CD14-positive monocyte (primary cell): ENCODE data around the gene GOLGA3. TPM values are rescaled to one million over a fixed set of nuclear protein-coding genes. Genes with fewer than 3 reads are reported as not detected.

Experiments used
- DNase-seq, 3 donors: peaks; one replicate each; pipeline ENCODE4 v3.0.0-alpha.2; 2011 to 2022
- H2AFZ ChIP-seq: 2 replicates; pipeline ENCODE4 v1.6.0; 2012; ENCODE audit warnings: mild to moderate bottlenecking, low read depth, low read length, inconsistent platforms; ENCODE audit not compliant: insufficient read depth, poor library complexity, severe bottlenecking
- H3K27ac ChIP-seq, 2 donors: 1 replicate in 1 of 2; 2 replicates in 1 of 2; pipeline ENCODE4 v1.5.1; 2012 to 2013; ENCODE audit warnings: low read length in 2 of 2, control low read depth in 1 of 2, inconsistent platforms in 1 of 2, low read depth in 1 of 2, mild to moderate bottlenecking in 1 of 2
- H3K27me3 ChIP-seq, 2 donors: one replicate each; pipeline versions ENCODE4 v1.6.0 to v1.6.1; 2011 to 2013; ENCODE audit warnings: low read length in 2 of 2; ENCODE audit not compliant: control insufficient read depth in 2 of 2, insufficient read depth in 2 of 2
- H3K36me3 ChIP-seq, 2 donors: replicated peaks in 1 of 2; 1 replicate in 1 of 2; 2 replicates in 1 of 2; pipeline versions ENCODE4 v1.5.1 to v1.6.1; 2012 to 2013; ENCODE audit warnings: low read length in 2 of 2, control low read depth in 1 of 2, inconsistent platforms in 1 of 2, mild to moderate bottlenecking in 1 of 2; ENCODE audit not compliant: insufficient read depth in 2 of 2, control insufficient read depth in 1 of 2
- H3K4me1 ChIP-seq, 2 donors: 1 replicate in 1 of 2; 2 replicates in 1 of 2; pipeline versions ENCODE4 v1.5.1 to v1.6.1; 2012 to 2013; ENCODE audit warnings: low read length in 2 of 2, control low read depth in 1 of 2, inconsistent platforms in 1 of 2, mild to moderate bottlenecking in 1 of 2, moderate library complexity in 1 of 2; ENCODE audit not compliant: insufficient read depth in 2 of 2, control insufficient read depth in 1 of 2
- H3K4me2 ChIP-seq: replicated peaks from 2 replicates; pipeline ENCODE3; 2012; ENCODE audit warnings: low read length, moderate library complexity, mild to moderate bottlenecking; ENCODE audit not compliant: poor library complexity, severe bottlenecking; ENCODE audit errors: extremely low read depth
- H3K4me3 ChIP-seq, 3 experiments: fragments of 200-600 bp in 1 of 3; sonication (generic) in 1 of 3; replicated peaks in 1 of 3; 1 replicate in 2 of 3; 2 replicates in 1 of 3; pipeline ENCODE4 v1.5.1; 2011 to 2013; ENCODE audit warnings: low read length in 3 of 3, mild to moderate bottlenecking in 3 of 3, control low read depth in 2 of 3, low read depth in 2 of 3, inconsistent platforms in 1 of 3, moderate library complexity in 1 of 3
- H3K79me2 ChIP-seq: 2 replicates; pipeline ENCODE4 v1.6.0; 2012; ENCODE audit warnings: mild to moderate bottlenecking, control low read depth, inconsistent platforms, low read length, moderate library complexity; ENCODE audit not compliant: insufficient read depth
- H3K9ac ChIP-seq: 2 replicates; pipeline ENCODE4 v1.6.0; 2017; ENCODE audit warnings: low read length, mild to moderate bottlenecking; ENCODE audit not compliant: insufficient read depth, poor library complexity, severe bottlenecking
- H3K9me3 ChIP-seq, 2 donors: replicated peaks in 1 of 2; 1 replicate in 1 of 2; 2 replicates in 1 of 2; pipeline versions ENCODE4 v1.5.1 to v1.6.1; 2012 to 2013; ENCODE audit warnings: low read length in 2 of 2, control low read depth in 1 of 2; ENCODE audit not compliant: control insufficient read depth in 1 of 2, insufficient read depth in 1 of 2
- H4K20me1 ChIP-seq: 2 replicates; pipeline ENCODE4 v1.6.0; 2012; ENCODE audit warnings: mild to moderate bottlenecking, low read length, control low read depth, moderate library complexity; ENCODE audit not compliant: insufficient read depth
- H3K27ac Mint-ChIP-seq, 7 donors: one replicate each; pipeline ENCODE4 v1.8.0; 2020; ENCODE audit warnings: mild to moderate bottlenecking in 7 of 7, mixed read lengths in 7 of 7, moderate library complexity in 6 of 7, inconsistent platforms in 2 of 7
- H3K27me3 Mint-ChIP-seq, 3 donors: one replicate each; pipeline ENCODE4 v1.8.0; 2021 to 2022; ENCODE audit warnings: low read depth in 3 of 3, mild to moderate bottlenecking in 3 of 3, mixed read lengths in 3 of 3, moderate library complexity in 3 of 3, inconsistent platforms in 1 of 3
- H3K36me3 Mint-ChIP-seq, 2 donors: one replicate each; pipeline ENCODE4 v1.8.0; 2020; ENCODE audit warnings: mixed read lengths in 2 of 2, inconsistent platforms in 1 of 2, mild to moderate bottlenecking in 1 of 2
- H3K4me1 Mint-ChIP-seq: one replicate; pipeline ENCODE4 v1.8.0; 2020; ENCODE audit warnings: mild to moderate bottlenecking, mixed read lengths
- H3K4me3 Mint-ChIP-seq, 2 donors: one replicate each; pipeline ENCODE4 v1.8.0; 2020; ENCODE audit warnings: mild to moderate bottlenecking in 2 of 2, mixed read lengths in 2 of 2, moderate library complexity in 1 of 2
- H3K9me3 Mint-ChIP-seq, 7 donors: one replicate each; pipeline ENCODE4 v1.8.0; 2020 to 2022; ENCODE audit warnings: mixed read lengths in 7 of 7, mild to moderate bottlenecking in 6 of 7, moderate library complexity in 6 of 7, inconsistent platforms in 2 of 7
- CTCF ChIP-seq: fragments of 200-600 bp; IDR thresholded peaks from one replicate; pipeline ENCODE4 v1.8.0; 2022; ENCODE audit warnings: antibody characterized with exemption, mild to moderate bottlenecking
- whole genome bisulfite sequencing: methylation state at CpG from one replicate; pipeline ENCODE4 v1.1.5; 2013; ENCODE audit warnings: missing lambda C conversion rate; ENCODE audit not compliant: insufficient coverage; 5-methylcytosine and 5-hydroxymethylcytosine counted together
- intact Hi-C, 2 donors: fragments of 100-400 bp; cut with micrococcal nuclease; formaldehyde crosslinking; loops; one replicate each; pipeline versions ENCODE4 v1.15.0 to v1.15.1; 2023
- polyA plus RNA-seq, 3 donors: library from polyadenylated mRNA; depleted of rRNA in 1 of 3; unstranded in 2 of 3; stranded (reverse) in 1 of 3; fragments of 300-500 nt in 2 of 3; fragments of >200 nt in 1 of 3; fragmentation: Illumina TruSeq in 2 of 3; gene quantifications; 1 replicate in 2 of 3; 2 replicates in 1 of 3; pipeline ENCODE4 v1.2.3, GENCODE V29; 2012 to 2021

Gene GOLGA3
- polyA plus RNA-seq, 3 donors, result 1.2 to 12.0 (median 2.4) TPM

- whole genome bisulfite sequencing, result 99% methylated on average over 19 of the region's 21 CpGs
- Histone ChIP-seq H3K4me2 (no peak overlapping the region), H3K27ac (no peak overlapping the region), H3K4me3 (no peak overlapping the region), H3K9me3 (no peaks in the 10 kb centered on the region), H3K9ac (no peak overlapping the region), H3K79me2 (no peaks in the 10 kb centered on the region), H4K20me1 (peaks cover 11% of the 10 kb centered on the region), H3K36me3 (peaks cover 75 to 88% of the 10 kb centered on the region in 2 donors), H2AFZ (no peak overlapping the region), H3K27me3 (no peaks in the 10 kb centered on the region), H3K4me1 (no peaks in the 10 kb centered on the region)
- no peak for TF ChIP-seq CTCF
- no peak for DNase-seq
- peaks cover 74 to 90% of the 10 kb centered on the region in 2 donors for H3K36me3 Mint-ChIP-seq
- H3K4me1 Mint-ChIP-seq, result no peaks in the 10 kb centered on the region
- H3K27me3 Mint-ChIP-seq, result peaks cover 0 to 2% (median 1%) of the 10 kb centered on the region in 3 donors
- peak overlapping the region in 1 of 7 donors; percentile 68 for H3K27ac Mint-ChIP-seq
- H3K4me3 Mint-ChIP-seq, result peak overlapping the region in 1 of 2 donors; percentile 0
- intact Hi-C loops, result no loop called here
- peaks cover 0 to 6% (median 0%) of the 10 kb centered on the region in 7 donors for H3K9me3 Mint-ChIP-seq
Measured at GRCh38 chr12:132842449-132843045, 13.9 kb upstream of the GOLGA3 start.

GRCh38 chr12:132841151-132841550 is 12.5 kb upstream of the GOLGA3 start:
- Mint-ChIP-seq H3K4me3 (no peak overlapping the region), H3K4me1 (peaks cover 3% of the 10 kb centered on the region), H3K27ac (no peak overlapping the region), H3K27me3 (peaks cover 0 to 2% (median 1%) of the 10 kb centered on the region in 3 donors), H3K9me3 (peaks cover 0 to 6% (median 0%) of the 10 kb centered on the region in 7 donors), H3K36me3 (peaks cover 66 to 88% of the 10 kb centered on the region in 2 donors)
- TF ChIP-seq CTCF, result no peak
- Histone ChIP-seq H3K27ac (no peak overlapping the region), H3K27me3 (no peaks in the 10 kb centered on the region), H3K9ac (no peak overlapping the region), H3K4me3 (no peak overlapping the region), H2AFZ (no peak overlapping the region), H3K4me2 (no peak overlapping the region), H3K4me1 (no peaks in the 10 kb centered on the region), H3K36me3 (peaks cover 64 to 74% of the 10 kb centered on the region in 2 donors), H4K20me1 (peaks cover 11% of the 10 kb centered on the region), H3K9me3 (no peaks in the 10 kb centered on the region), H3K79me2 (no peaks in the 10 kb centered on the region)
- no peak for DNase-seq
- 98% methylated on average over 14 of the region's 15 CpGs for WGBS
- intact Hi-C loops, result no loop called here
